GM12878 (cell line): ENCODE data around the gene CD2AP. TPM values are rescaled to one million over a fixed set of nuclear protein-coding genes. Genes with fewer than 3 reads are reported as not detected.
"Not testable (repeated sequence)": the region's sequence is repeated elsewhere in the genome, so short reads cannot be mapped to it uniquely, and the experiment has no call there.

Experiments used
- ATAC-seq: fragments of 200-7000 bp; cut with Tn5 transposase; 3 replicates; pipeline ENCODE4 v1.9.1; 2020; ENCODE audit warnings: mild to moderate bottlenecking, moderate library complexity
- BruUV-seq: library from RNA; stranded (reverse); fragments of 400-500 nt; replicated peaks from 2 replicates; lab custom pipeline; 2021; lab: Mats Ljungman, UMichigan
- CTCF ChIA-PET: fragments of 300-600 bp; sonication (Branson Sonifier 250); formaldehyde crosslinking; extraction: SDS; loops from one replicate; lab custom pipeline; 2021; ENCODE audit warnings: inconsistent platforms; lab: Yijun Ruan, JAX
- POLR2A ChIA-PET: fragments of 350-600 bp; formaldehyde crosslinking; extraction: SDS; loops from one replicate; lab custom pipeline; 2021; ENCODE audit warnings: inconsistent platforms; lab: Charles Lee
- RAD21 ChIA-PET: fragments of 300-600 bp; sonication (Branson Sonifier 250); formaldehyde crosslinking; loops from one replicate; lab custom pipeline; 2023; ENCODE audit warnings: antibody characterized with exemption; ENCODE audit not compliant: unreplicated experiment; lab: Charles Lee
- SMC1A ChIA-PET: fragments of 300-600 bp; sonication (Branson Sonifier 250); formaldehyde crosslinking; loops from one replicate; lab custom pipeline; 2023; ENCODE audit not compliant: unreplicated experiment, uncharacterized antibody; lab: Charles Lee
- DNase-seq: peaks from one replicate; pipeline ENCODE4 v3.0.0-alpha.2; 2011; ENCODE audit warnings: low read depth, low spot score
- FAIRE-seq: peaks from 3 replicates; lab custom pipeline; 2011; peaks lifted over from hg19 to GRCh38; lab: Jason Lieb, UNC
- H2AFZ ChIP-seq: 2 replicates; pipeline ENCODE4 v1.6.0; 2011; ENCODE audit warnings: low read depth, low read length, control low read depth; ENCODE audit not compliant: control insufficient read depth
- H3K27ac ChIP-seq: 2 replicates; pipeline ENCODE4 v1.5.1; 2011; ENCODE audit warnings: control low read depth; ENCODE audit not compliant: control insufficient read depth, insufficient read depth
- H3K27me3 ChIP-seq, 2 experiments: replicated peaks in 1 of 2; 2 replicates each; pipeline versions ENCODE4 v1.6.0 to v1.6.1; 2011; ENCODE audit warnings: low read length in 1 of 2; ENCODE audit not compliant: control insufficient read depth in 2 of 2, insufficient read depth in 2 of 2
- H3K36me3 ChIP-seq, 2 experiments: 2 replicates each; pipeline ENCODE4 v1.5.1; 2011; ENCODE audit warnings: low read length in 1 of 2; ENCODE audit not compliant: control insufficient read depth in 2 of 2, insufficient read depth in 2 of 2
- H3K4me1 ChIP-seq: 2 replicates; pipeline ENCODE4 v1.6.1; 2011; ENCODE audit warnings: mild to moderate bottlenecking, low read length, moderate library complexity, mixed read lengths; ENCODE audit not compliant: control insufficient read depth, insufficient read depth
- H3K4me2 ChIP-seq: 2 replicates; pipeline ENCODE4 v1.6.0; 2011; ENCODE audit warnings: control low read depth; ENCODE audit not compliant: control insufficient read depth, insufficient read depth
- H3K4me3 ChIP-seq: fragments of 200-600 bp; sonication (generic); 2 replicates; pipeline ENCODE4 v1.5.1; 2016
- H3K79me2 ChIP-seq: 2 replicates; pipeline ENCODE4 v1.6.0; 2011; ENCODE audit warnings: low read length; ENCODE audit not compliant: control insufficient read depth, insufficient read depth
- H3K9ac ChIP-seq: 2 replicates; pipeline ENCODE4 v1.8.0; 2011; ENCODE audit warnings: low read length, control low read depth, mixed read lengths; ENCODE audit not compliant: control insufficient read depth, insufficient read depth
- H3K9me3 ChIP-seq: replicated peaks from 3 replicates; pipeline ENCODE4 v1.5.1; 2011; ENCODE audit warnings: mild to moderate bottlenecking, low read length; ENCODE audit not compliant: control insufficient read depth, insufficient read depth
- H4K20me1 ChIP-seq: 2 replicates; pipeline ENCODE4 v1.6.0; 2011; ENCODE audit not compliant: control insufficient read depth, insufficient read depth
- DPF2 ChIP-seq: fragments of 450-650 bp; IDR thresholded peaks from 2 replicates; pipeline ENCODE4 v1.6.1; 2017; ENCODE audit warnings: mild to moderate bottlenecking
- EGR1 ChIP-seq, 2 experiments: IDR thresholded peaks; 1 replicate in 1 of 2; 2 replicates in 1 of 2; pipeline ENCODE4 v1.6.1; 2011 to 2012; ENCODE audit warnings: low read depth in 2 of 2, low read length in 2 of 2, borderline replicate concordance in 1 of 2, mild to moderate bottlenecking in 1 of 2, moderate library complexity in 1 of 2
- FOXK2 ChIP-seq: fragments of 450-650 bp; IDR thresholded peaks from 2 replicates; pipeline ENCODE4 v1.6.1; 2017; ENCODE audit warnings: mild to moderate bottlenecking, moderate library complexity
- PAX8 ChIP-seq: fragments of 450-650 bp; IDR thresholded peaks from 2 replicates; pipeline ENCODE4 v1.6.1; 2017; ENCODE audit warnings: mild to moderate bottlenecking, moderate library complexity
- SIX5 ChIP-seq: IDR thresholded peaks from 2 replicates; pipeline ENCODE4 v1.6.1; 2011; ENCODE audit warnings: mild to moderate bottlenecking, low read depth, low read length, moderate library complexity; ENCODE audit not compliant: severe bottlenecking
- WGBS: methylation state at CpG from one replicate; pipeline ENCODE4 v1.1.6; 2016; ENCODE audit warnings: low lambda C conversion rate; ENCODE audit not compliant: insufficient replicate concordance, insufficient coverage; ENCODE audit errors: missing lambda C conversion rate; 5-methylcytosine and 5-hydroxymethylcytosine counted together
- in situ Hi-C: fragments of 300-500 bp; cut with MboI; formaldehyde crosslinking; loops from 9 replicates; pipeline ENCODE4 v1.14.3; 2018; ENCODE audit warnings: mixed read lengths
- intact Hi-C: fragments of 100-400 bp; cut with micrococcal nuclease; formaldehyde crosslinking; loops from one replicate; pipeline ENCODE4 v1.14.2; 2022; ENCODE audit not compliant: unreplicated experiment
- polyA plus RNA-seq, 11 experiments: library from polyadenylated mRNA; depleted of rRNA in 4 of 11; unstranded in 6 of 11; stranded (reverse) in 5 of 11; fragments of >200 nt; fragmentation: Nextera tagmentation in 4 of 11; fragmentation: Illumina TruSeq in 1 of 11; extraction: Ambion mirVana in 4 of 11; extraction: Trizol in 1 of 11; gene quantifications; 1 replicate in 1 of 11; 2 replicates in 10 of 11; pipeline versions ENCODE4 v1.2.1 to v1.2.3, GENCODE V29; 2011 to 2016; ENCODE audit warnings: inconsistent platforms in 2 of 11, missing spikeins in 2 of 11, low read depth in 1 of 11
- total RNA-seq, 4 experiments: library from RNA; depleted of rRNA in 3 of 4; stranded (reverse); fragments of >200 nt in 3 of 4; fragmentation: Illumina TruSeq in 1 of 4; extraction: Trizol in 1 of 4; gene quantifications; 2 replicates each; pipeline versions ENCODE4 v1.2.1 to v1.2.3, GENCODE V29; 2013 to 2021

CD2AP gene
- total and polyA plus RNA-seq, 10 of the 15 experiments (the other 5 are each of a cell fraction or from before 2014, with no cell fraction given), result 5.4 to 46.6 (median 20.9) TPM

- H3K36me3 ChIP-seq, H3K9me3 ChIP-seq, intact Hi-C loops, H4K20me1 ChIP-seq, in situ Hi-C loops, H3K4me2 ChIP-seq, FAIRE-seq, H3K9ac ChIP-seq, RAD21 ChIA-PET, H3K4me3 ChIP-seq, H3K4me1 ChIP-seq, ATAC-seq, H2AFZ ChIP-seq, H3K27me3 ChIP-seq, DNase-seq, BruUV-seq, H3K27ac ChIP-seq, H3K79me2 ChIP-seq: not testable (repeated sequence)
- WGBS, result 96% methylated on average over 6 of the region's 6 CpGs
- ChIA-PET POLR2A (interaction anchor here (0.6 to 0.7 kb wide), 2 partner anchors 17 to 55 kb away, joined by 3 read pairs; no protein-coding TSS in a partner anchor), CTCF (interaction anchor here (0.6 to 0.7 kb wide), 2 partner anchors 61 to 561 kb away, joined by 3 read pairs; no protein-coding TSS in a partner anchor), SMC1A (interaction anchor here (1.6 kb wide), 1 partner anchor 43 kb away, joined by 5 read pairs; no protein-coding TSS in a partner anchor)
Measured at GRCh38 chr6:47556459-47556858, 78.9 kb downstream of the CD2AP start.

GRCh38 chr6:47563162-47563561, 85.6 kb downstream of the CD2AP start:
- ATAC-seq (no peak), FAIRE-seq (no peak), DNase-seq (no peak)
- BruUV-seq, result no TSS peak
- no peak overlapping the region for H3K9ac ChIP-seq
- WGBS, result 97% methylated on average over 3 of the region's 3 CpGs
- no peaks in the 10 kb centered on the region; the same call in none of the 2 replicates for H3K79me2 ChIP-seq
- RAD21 ChIA-PET, result interaction anchor here (0.9 kb wide), 1 partner anchor 79 kb away, joined by 3 read pairs; no protein-coding TSS in a partner anchor
- peaks cover 1 to 2% of the 10 kb centered on the region in 2 experiments; a peak in 2 of 4 replicates for H3K36me3 ChIP-seq
- H3K27ac ChIP-seq, result no peak overlapping the region
- H4K20me1 ChIP-seq, result no peaks in the 10 kb centered on the region
- H3K27me3 ChIP-seq, result no peaks in the 10 kb centered on the region
- SMC1A ChIA-PET, result interaction anchor here (0.9 to 1.2 kb wide), 4 partner anchors 14 to 149 kb away, joined by 3 to 4 read pairs (median 3); no protein-coding TSS in a partner anchor
- no peaks in the 10 kb centered on the region; the same call in 1 of the 2 replicates for H3K4me1 ChIP-seq
- CTCF ChIA-PET, result interaction anchor here (0.7 to 0.9 kb wide), 2 partner anchors 28 to 106 kb away, joined by 3 read pairs; no protein-coding TSS in a partner anchor
- no peak overlapping the region for H3K4me3 ChIP-seq
- no peak overlapping the region for H2AFZ ChIP-seq
- TF ChIP-seq DPF2 (no peak), EGR1 (IDR thresholded peaks at IDR 0.05; ENCODE audit: borderline replicate concordance in 1 of 2, low read depth in 2 of 2, low read length in 2 of 2) (no peak), PAX8 (no peak), FOXK2 (no peak), SIX5 (no peak)
- intact Hi-C loops, result no loop called here
- POLR2A ChIA-PET, result no interaction called here
- in situ Hi-C loops, result no loop called here
- no peak overlapping the region for H3K4me2 ChIP-seq
- no peaks in the 10 kb centered on the region; the same call in 2 of the 3 replicates for H3K9me3 ChIP-seq

GRCh38 chr6:47566602-47567001, 89.0 kb downstream of the CD2AP start:
- RAD21 ChIA-PET, result interaction anchor here (1.6 kb wide), 1 partner anchor 10 kb away, joined by 3 read pairs; no protein-coding TSS in a partner anchor
- H3K27me3 ChIP-seq, FAIRE-seq, intact Hi-C loops, DNase-seq, ATAC-seq, H3K4me3 ChIP-seq, CTCF ChIA-PET, H3K4me2 ChIP-seq, H2AFZ ChIP-seq, SMC1A ChIA-PET, POLR2A ChIA-PET, H3K9ac ChIP-seq, H3K79me2 ChIP-seq, H3K4me1 ChIP-seq, H3K36me3 ChIP-seq, H3K9me3 ChIP-seq, in situ Hi-C loops, H3K27ac ChIP-seq, H4K20me1 ChIP-seq, BruUV-seq: not testable (repeated sequence)
- 93% methylated on average over 3 of the region's 3 CpGs for WGBS
